ENCODE results near the gene HOXB3. TPM values are rescaled to one million over a fixed set of nuclear protein-coding genes. Genes with fewer than 3 reads are reported as not detected.

HOXB3 gene
- total RNA-seq, 1 experiment from 2014 or later, result not detected

- H2BK5ac ChIP-seq (ENCODE audit: insufficient read length, low read length), result no peak overlapping the region
- H3K23me2 ChIP-seq (ENCODE audit: insufficient read length, low read depth, low read length, poor library complexity, severe bottlenecking), result no peaks in the 10 kb centered on the region
- peak overlapping the region in 1 of 2 experiments; percentile 31; a peak in 1 of 5 replicates for H3K4me3 Mint-ChIP-seq
- no CpG with 5 or more reads among the region's 24 CpGs for WGBS (ENCODE audit: extremely low coverage, insufficient read length, low lambda C conversion rate)
- peaks cover 3% of the 10 kb centered on the region for H4K20me1 ChIP-seq (ENCODE audit: control insufficient read depth, insufficient read depth, insufficient read length)
- no peak for DNase-seq
- no peak overlapping the region for H3T11ph ChIP-seq (ENCODE audit: low read length)
- no peak for TF ChIP-seq CTCF (conservative IDR thresholded peaks at IDR 0.05)
- peaks cover 5 to 15% of the 10 kb centered on the region in 2 experiments; a peak in 4 of 5 replicates for H3K9me3 Mint-ChIP-seq
- no peak overlapping the region for H3K4me2 ChIP-seq (ENCODE audit: insufficient read depth, insufficient read length, low read length)
- H3K4ac ChIP-seq (ENCODE audit: low read depth, low read length), result no peak overlapping the region
- peaks cover 99% of the 10 kb centered on the region for H3K27me3 Mint-ChIP-seq (ENCODE audit: low read depth)
- no peak overlapping the region for H3K23ac ChIP-seq (ENCODE audit: insufficient read length, low read depth, low read length)
- no peak overlapping the region for H2BK120ac ChIP-seq (ENCODE audit: low read depth, low read length, poor library complexity, severe bottlenecking)
- H4K5ac ChIP-seq (ENCODE audit: insufficient read length, low read depth, low read length), result no peak overlapping the region
- no peaks in the 10 kb centered on the region for H3K79me1 ChIP-seq (ENCODE audit: insufficient read depth, low read depth, low read length, poor library complexity, severe bottlenecking)
- no peak overlapping the region for H3K27ac Mint-ChIP-seq
- no peak overlapping the region for H2BK15ac ChIP-seq (ENCODE audit: low read depth, low read length)
- no peaks in the 10 kb centered on the region for H3K9me3 ChIP-seq (ENCODE audit: control insufficient read depth, low read depth, low read length)
- H2BK12ac ChIP-seq (ENCODE audit: insufficient read length, low read depth, low read length), result no peak overlapping the region
- no peak overlapping the region for H3K18ac ChIP-seq (ENCODE audit: insufficient read length, low read depth, low read length)
- peaks cover 92% of the 10 kb centered on the region for H3K27me3 ChIP-seq (ENCODE audit: insufficient read depth, low read length)
- H4K91ac ChIP-seq (ENCODE audit: insufficient read length, low read depth, low read length), result no peak overlapping the region
- H4K8ac ChIP-seq (replicated peaks; ENCODE audit: insufficient read length, low read depth, low read length), result no peak overlapping the region
- no peaks in the 10 kb centered on the region for H3K36me3 Mint-ChIP-seq (ENCODE audit: insufficient read depth in 1 of 3, low read depth in 3 of 3)
- H3K56ac ChIP-seq (ENCODE audit: insufficient read length, low read depth, low read length), result no peak overlapping the region
- H3K27ac ChIP-seq (ENCODE audit: insufficient read length, low read depth, low read length), result no peak overlapping the region
- H2BK20ac ChIP-seq (ENCODE audit: low read depth, low read length, poor library complexity, severe bottlenecking), result no peak overlapping the region
- no peak overlapping the region for H2AK5ac ChIP-seq (ENCODE audit: insufficient read length, low read length)
- no peak overlapping the region for H3K9ac ChIP-seq (ENCODE audit: extremely low read depth, insufficient read length, low read length)
- H3K4me1 Mint-ChIP-seq, result peaks cover 36 to 64% of the 10 kb centered on the region in 2 experiments
- H3K14ac ChIP-seq (ENCODE audit: insufficient read depth, low read length), result no peak overlapping the region
- H3K4me1 ChIP-seq (ENCODE audit: insufficient read depth, low read length), result peaks cover 3% of the 10 kb centered on the region; the same call in 1 of the 2 replicates
- H2AFZ ChIP-seq (ENCODE audit: low read length), result no peak overlapping the region
- no peaks in the 10 kb centered on the region for H3K79me2 ChIP-seq (ENCODE audit: insufficient read depth, low read length)
These were observed 42.1 kb downstream of the HOXB3 start for GRCh38 chr17:48547808-48548522.
